Lower lobe of right lung (tissue), 2 donors: Measurements from ENCODE around the gene PROX2. TPM values are rescaled to one million over a fixed set of nuclear protein-coding genes. Genes with fewer than 3 reads are reported as not detected.

Experiments used
- ATAC-seq, 2 donors: fragments of 200-7000 bp; cut with Tn5 transposase; one replicate each; pipeline ENCODE4 v1.9.1; 2020 to 2022; ENCODE audit warnings: mild to moderate bottlenecking in 2 of 2, moderate library complexity in 2 of 2
- DNase-seq: peaks from one replicate; pipeline ENCODE4 v3.0.0-alpha.2; 2020
- H3K27ac ChIP-seq: fragments of 200-600 bp; one replicate; pipeline ENCODE4 v1.8.0; 2022
- H3K27me3 ChIP-seq: fragments of 200-600 bp; one replicate; pipeline ENCODE4 v1.8.0; 2022; ENCODE audit warnings: low read depth
- H3K36me3 ChIP-seq: fragments of 200-600 bp; one replicate; pipeline ENCODE4 v1.8.0; 2022; ENCODE audit warnings: mild to moderate bottlenecking
- H3K4me1 ChIP-seq: fragments of 200-600 bp; one replicate; pipeline ENCODE4 v1.8.0; 2022
- H3K4me3 ChIP-seq: fragments of 200-600 bp; one replicate; pipeline ENCODE4 v1.8.0; 2022; ENCODE audit warnings: mild to moderate bottlenecking
- H3K9me3 ChIP-seq: fragments of 200-600 bp; one replicate; pipeline ENCODE4 v1.8.0; 2022
- intact Hi-C: fragments of 100-400 bp; cut with DNase I; formaldehyde crosslinking; loops from one replicate; pipeline ENCODE4 v1.11.0; 2022
- total RNA-seq: library from RNA; stranded (reverse); fragmentation: NEBNext Ultra II Directional; extraction: Animal tissue kit (Norgen Biotek cat#: 25700); gene quantifications from one replicate; pipeline ENCODE4 v1.2.1, GENCODE V29; 2021
- TF ChIP-seq, protein P1 (sequence below): fragments of 200-600 bp; IDR thresholded peaks from one replicate; pipeline ENCODE4 v1.8.0; 2022; ENCODE audit warnings: antibody characterized with exemption, mild to moderate bottlenecking
- donor health status: DM: no; HTN: yes; CAD: no; lungs with severe emphysema.

PROX2 gene
- total RNA-seq, 1 donor from 2014 or later = 0.12 TPM

DNA sequence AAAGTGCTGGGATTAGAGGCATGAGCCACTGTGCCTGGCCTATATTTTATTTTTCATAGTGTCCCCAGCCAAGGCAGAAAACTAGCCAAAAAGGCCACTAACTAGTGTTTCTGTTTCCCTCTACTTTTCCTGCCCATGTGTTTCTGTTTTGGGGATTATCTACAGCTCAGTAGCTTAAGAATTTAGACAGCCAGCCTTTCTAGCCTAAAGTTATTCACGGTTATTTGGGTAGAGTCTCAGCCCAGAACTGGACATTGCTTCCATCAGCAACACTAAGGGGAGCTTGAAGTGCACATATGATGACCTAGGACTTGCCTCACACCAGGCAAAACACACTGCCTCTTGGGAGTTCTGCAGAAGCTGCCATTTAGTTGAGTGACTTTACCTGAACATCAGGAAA is 17.9 kb downstream of the PROX2 start:
- TF ChIP-seq, protein P1, sequence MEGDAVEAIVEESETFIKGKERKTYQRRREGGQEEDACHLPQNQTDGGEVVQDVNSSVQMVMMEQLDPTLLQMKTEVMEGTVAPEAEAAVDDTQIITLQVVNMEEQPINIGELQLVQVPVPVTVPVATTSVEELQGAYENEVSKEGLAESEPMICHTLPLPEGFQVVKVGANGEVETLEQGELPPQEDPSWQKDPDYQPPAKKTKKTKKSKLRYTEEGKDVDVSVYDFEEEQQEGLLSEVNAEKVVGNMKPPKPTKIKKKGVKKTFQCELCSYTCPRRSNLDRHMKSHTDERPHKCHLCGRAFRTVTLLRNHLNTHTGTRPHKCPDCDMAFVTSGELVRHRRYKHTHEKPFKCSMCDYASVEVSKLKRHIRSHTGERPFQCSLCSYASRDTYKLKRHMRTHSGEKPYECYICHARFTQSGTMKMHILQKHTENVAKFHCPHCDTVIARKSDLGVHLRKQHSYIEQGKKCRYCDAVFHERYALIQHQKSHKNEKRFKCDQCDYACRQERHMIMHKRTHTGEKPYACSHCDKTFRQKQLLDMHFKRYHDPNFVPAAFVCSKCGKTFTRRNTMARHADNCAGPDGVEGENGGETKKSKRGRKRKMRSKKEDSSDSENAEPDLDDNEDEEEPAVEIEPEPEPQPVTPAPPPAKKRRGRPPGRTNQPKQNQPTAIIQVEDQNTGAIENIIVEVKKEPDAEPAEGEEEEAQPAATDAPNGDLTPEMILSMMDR = no peak
- Histone ChIP-seq H3K4me1 (peaks cover 27% of the 10 kb centered on the region), H3K9me3 (no peaks in the 10 kb centered on the region), H3K4me3 (no peak overlapping the region), H3K27me3 (no peaks in the 10 kb centered on the region), H3K36me3 (no peaks in the 10 kb centered on the region), H3K27ac (no peak overlapping the region)
- intact Hi-C loops = loop anchor here (10.0 kb wide), 1 partner anchor 47 kb away; no protein-coding TSS in a partner anchor
- DNase-seq (no peak), ATAC-seq (no peak)

DNA sequence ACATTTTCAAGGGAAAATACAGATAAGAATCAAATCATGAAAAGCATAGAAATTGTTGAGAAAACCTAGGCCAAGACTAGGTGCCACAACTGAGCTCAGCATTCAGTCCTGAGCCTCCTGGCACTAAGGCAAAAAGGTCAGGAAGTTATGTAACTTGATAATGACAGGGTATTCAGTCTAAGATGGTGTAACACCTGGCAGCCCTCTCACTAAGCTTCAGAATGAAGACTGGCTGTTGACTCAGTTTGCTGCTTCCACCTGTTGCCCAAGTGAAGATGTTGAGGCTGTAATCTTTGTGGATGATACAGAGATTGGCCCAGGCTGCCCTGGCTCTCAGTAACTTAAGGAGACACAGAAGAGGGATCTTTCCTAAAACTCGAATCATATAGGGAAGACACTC is 19.6 kb downstream of the PROX2 start:
- DNase-seq (no peak), ATAC-seq (no peak)
- H3K9me3 ChIP-seq = no peaks in the 10 kb centered on the region
- intact Hi-C loops = loop anchor here (10.0 kb wide), 1 partner anchor 48 kb away; no protein-coding TSS in a partner anchor
- peaks cover 31% of the 10 kb centered on the region for H3K4me1 ChIP-seq
- H3K27me3 ChIP-seq = no peaks in the 10 kb centered on the region
- TF ChIP-seq, protein P1 = no peak
- H3K27ac ChIP-seq = no peak overlapping the region
- H3K4me3 ChIP-seq = no peak overlapping the region
- no peaks in the 10 kb centered on the region for H3K36me3 ChIP-seq

- TF ChIP-seq, protein P1 = no peak
- Histone ChIP-seq H3K4me3 (no peak overlapping the region), H3K27me3 (no peaks in the 10 kb centered on the region), H3K4me1 (peaks cover 31% of the 10 kb centered on the region), H3K27ac (no peak overlapping the region), H3K36me3 (no peaks in the 10 kb centered on the region), H3K9me3 (no peaks in the 10 kb centered on the region)
- ATAC-seq (no peak), DNase-seq (no peak)
- intact Hi-C loops = loop anchor here (10.0 kb wide), 1 partner anchor 49 kb away; no protein-coding TSS in a partner anchor
Observed at GRCh38 chr14:74855945-74856344, 20.0 kb downstream of the PROX2 start.

DNA sequence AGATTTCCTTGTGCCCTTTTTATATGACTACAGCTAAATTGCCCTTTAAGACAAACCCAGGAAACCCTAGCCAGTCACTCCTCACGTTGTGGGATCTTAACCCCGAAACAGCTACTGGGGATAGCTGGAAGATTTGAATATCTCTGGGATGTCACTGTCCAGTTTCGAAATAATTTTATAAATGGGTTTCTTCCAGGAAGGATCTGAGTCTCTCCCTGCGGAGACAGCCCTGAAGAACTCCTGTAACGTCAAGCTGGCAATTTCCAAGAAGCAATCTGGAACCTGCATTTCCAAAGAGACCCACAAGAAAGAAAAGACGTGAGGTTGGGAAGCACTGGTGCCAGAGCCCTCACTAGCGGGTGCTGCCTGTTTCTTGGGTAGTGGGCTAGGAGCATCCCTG is 20.9 kb downstream of the PROX2 start:
- H3K36me3 ChIP-seq = no peaks in the 10 kb centered on the region
- intact Hi-C loops = loop anchor here (10.0 kb wide), 1 partner anchor 50 kb away; no protein-coding TSS in a partner anchor
- H3K27ac ChIP-seq = no peak overlapping the region
- no peak for DNase-seq
- H3K4me1 ChIP-seq = peaks cover 31% of the 10 kb centered on the region
- no peak overlapping the region for H3K4me3 ChIP-seq
- TF ChIP-seq, protein P1 = no peak
- H3K9me3 ChIP-seq = no peaks in the 10 kb centered on the region
- no peaks in the 10 kb centered on the region for H3K27me3 ChIP-seq
- no peak for ATAC-seq

GRCh38 chr14:74853581-74853980 is 22.4 kb downstream of the PROX2 start:
- Histone ChIP-seq H3K27me3 (no peaks in the 10 kb centered on the region), H3K36me3 (no peaks in the 10 kb centered on the region), H3K4me1 (peaks cover 31% of the 10 kb centered on the region), H3K4me3 (no peak overlapping the region), H3K27ac (peak overlapping the region; percentile 51), H3K9me3 (no peaks in the 10 kb centered on the region)
- ATAC-seq = no peak
- DNase-seq = no peak
- TF ChIP-seq, protein P1 = no peak
- intact Hi-C loops = loop anchor here (10.0 kb wide), 1 partner anchor 51 kb away; no protein-coding TSS in a partner anchor
